GM10266 (cell line): ENCODE results near the gene ADGRE1.

Experiments
- DNase-seq: peaks from one replicate; pipeline ENCODE4 v3.0.0; 2012; ENCODE audit errors: extremely low spot score
- TF ChIP-seq, protein P1 (sequence below): IDR thresholded peaks from 2 replicates; pipeline ENCODE4 v1.5.1; 2012; ENCODE audit warnings: mild to moderate bottlenecking, low read depth; ENCODE audit not compliant: control insufficient read depth, insufficient read depth; ENCODE audit errors: missing control alignments

ADGRE1 gene

GRCh38 chr19:6969490-6969889 lies 82.1 kb downstream of the ADGRE1 start:
- no peak for DNase-seq
- TF ChIP-seq, protein P1, sequence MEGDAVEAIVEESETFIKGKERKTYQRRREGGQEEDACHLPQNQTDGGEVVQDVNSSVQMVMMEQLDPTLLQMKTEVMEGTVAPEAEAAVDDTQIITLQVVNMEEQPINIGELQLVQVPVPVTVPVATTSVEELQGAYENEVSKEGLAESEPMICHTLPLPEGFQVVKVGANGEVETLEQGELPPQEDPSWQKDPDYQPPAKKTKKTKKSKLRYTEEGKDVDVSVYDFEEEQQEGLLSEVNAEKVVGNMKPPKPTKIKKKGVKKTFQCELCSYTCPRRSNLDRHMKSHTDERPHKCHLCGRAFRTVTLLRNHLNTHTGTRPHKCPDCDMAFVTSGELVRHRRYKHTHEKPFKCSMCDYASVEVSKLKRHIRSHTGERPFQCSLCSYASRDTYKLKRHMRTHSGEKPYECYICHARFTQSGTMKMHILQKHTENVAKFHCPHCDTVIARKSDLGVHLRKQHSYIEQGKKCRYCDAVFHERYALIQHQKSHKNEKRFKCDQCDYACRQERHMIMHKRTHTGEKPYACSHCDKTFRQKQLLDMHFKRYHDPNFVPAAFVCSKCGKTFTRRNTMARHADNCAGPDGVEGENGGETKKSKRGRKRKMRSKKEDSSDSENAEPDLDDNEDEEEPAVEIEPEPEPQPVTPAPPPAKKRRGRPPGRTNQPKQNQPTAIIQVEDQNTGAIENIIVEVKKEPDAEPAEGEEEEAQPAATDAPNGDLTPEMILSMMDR: no peak

GRCh38 chr19:6970021-6970420 lies 82.6 kb downstream of the ADGRE1 start:
- DNase-seq: no peak

DNA sequence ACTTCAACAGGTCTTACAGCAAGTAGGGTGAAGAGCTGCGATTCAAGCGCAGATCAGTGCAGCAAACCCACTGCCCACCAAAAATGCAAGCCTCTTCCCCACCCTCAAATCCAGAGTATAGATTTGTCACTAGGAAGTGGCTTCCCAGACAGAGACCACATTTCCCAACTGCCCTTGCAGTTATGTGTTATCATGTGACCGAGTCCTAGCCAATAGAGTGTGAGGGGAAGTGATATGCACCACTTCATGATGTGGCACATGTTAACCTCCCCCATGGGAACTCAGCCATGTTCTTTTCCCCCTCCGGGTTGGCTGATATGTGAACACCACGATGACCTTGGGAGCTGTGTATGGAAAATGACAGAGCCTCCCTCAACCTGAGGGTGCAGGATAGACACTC lies 83.1 kb downstream of the ADGRE1 start:
- no peak for DNase-seq
- TF ChIP-seq, protein P1: no peak

More at GRCh38 chr19:6970021-6970420, 82.6 kb downstream of the ADGRE1 start:
- TF ChIP-seq, protein P1: no peak

- no peak for DNase-seq
- TF ChIP-seq, protein P1: no peak
Measured at GRCh38 chr19:6971366-6971765, 84.0 kb downstream of the ADGRE1 start.

- DNase-seq: no peak
- TF ChIP-seq, protein P1: no peak
Measured at GRCh38 chr19:6976197-6976596, 88.8 kb downstream of the ADGRE1 start.

GRCh38 chr19:6979399-6979798 lies 92.0 kb downstream of the ADGRE1 start:
- TF ChIP-seq, protein P1: no peak
- DNase-seq: no peak

- TF ChIP-seq, protein P1: no peak
- DNase-seq: no peak
Measured at GRCh38 chr19:6983448-6983847, 96.1 kb downstream of the ADGRE1 start.

DNA sequence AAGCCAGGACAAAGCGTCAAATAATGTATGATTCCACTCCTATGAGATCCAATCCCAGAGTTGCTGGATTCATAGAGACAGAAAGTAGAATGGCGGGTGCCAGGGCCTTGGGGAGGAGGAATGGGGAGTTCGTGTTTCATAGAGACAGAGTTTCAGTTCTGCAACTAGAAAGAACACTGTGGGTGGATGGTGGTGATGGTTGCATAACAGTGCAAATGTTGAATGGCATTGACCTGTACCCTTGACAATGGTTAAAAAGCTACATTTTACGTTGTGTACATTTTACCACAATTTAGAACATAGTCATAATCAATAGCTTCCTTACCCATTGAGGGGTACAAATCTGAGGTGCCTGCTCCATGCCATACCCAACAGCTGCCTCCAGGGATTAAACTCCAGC lies 100.5 kb downstream of the ADGRE1 start:
- DNase-seq: no peak
- TF ChIP-seq, protein P1: no peak
